Suprapubic skin (tissue), 4 donors: Measurements from ENCODE around the gene FAM219A. TPM values are rescaled to one million over a fixed set of nuclear protein-coding genes. Genes with fewer than 3 reads are reported as not detected.

Experiments used
- DNase-seq, 2 donors: peaks; one replicate each; pipeline ENCODE4 v3.0.0-alpha.2; 2019; ENCODE audit warnings: low spot score in 2 of 2
- H3K27ac ChIP-seq: fragments of 200-600 bp; sonication (generic); one replicate; pipeline ENCODE4 v1.5.1; 2019
- H3K27me3 ChIP-seq: fragments of 200-600 bp; sonication (generic); one replicate; pipeline ENCODE4 v1.5.1; 2019
- H3K36me3 ChIP-seq: fragments of 200-600 bp; sonication (generic); one replicate; pipeline ENCODE4 v1.5.1; 2019
- H3K4me1 ChIP-seq: fragments of 200-600 bp; sonication (generic); one replicate; pipeline ENCODE4 v1.5.1; 2019
- H3K4me3 ChIP-seq: fragments of 200-600 bp; sonication (generic); one replicate; pipeline ENCODE4 v1.5.1; 2019; ENCODE audit warnings: mild to moderate bottlenecking
- H3K9me3 ChIP-seq: fragments of 200-600 bp; sonication (generic); one replicate; pipeline ENCODE4 v1.5.1; 2019
- CTCF ChIP-seq, 2 donors: fragments of 200-600 bp in 1 of 2; fragments of 450-650 bp in 1 of 2; sonication (generic) in 1 of 2; IDR thresholded peaks; one replicate each; pipeline ENCODE4 v1.5.1; 2016 to 2019; ENCODE audit warnings: antibody characterized with exemption in 2 of 2, mild to moderate bottlenecking in 1 of 2, moderate library complexity in 1 of 2
- EP300 ChIP-seq: sonication (generic); formaldehyde crosslinking; IDR thresholded peaks from one replicate; pipeline ENCODE4 v1.6.1; 2017; ENCODE audit warnings: antibody characterized with exemption
- POLR2A ChIP-seq, 2 donors: fragments of 450-650 bp; IDR thresholded peaks; one replicate each; pipeline ENCODE4 v1.6.1; 2017; ENCODE audit warnings: antibody characterized with exemption in 2 of 2, mild to moderate bottlenecking in 2 of 2, moderate library complexity in 2 of 2
- POLR2AphosphoS5 ChIP-seq, 3 donors: sonication (generic); formaldehyde crosslinking; IDR thresholded peaks; one replicate each; pipeline ENCODE4 v1.6.1; 2017; ENCODE audit warnings: antibody characterized with exemption in 3 of 3
- WGBS: methylation state at CpG from one replicate; pipeline ENCODE4 v1.1.5; 2018; 5-methylcytosine and 5-hydroxymethylcytosine counted together
- total RNA-seq, 4 donors: library from RNA; depleted of rRNA; stranded (reverse); fragments of >200 nt; gene quantifications; one replicate each; pipeline ENCODE4 v1.1.0, GENCODE V29; 2016

FAM219A gene
- total RNA-seq, 4 donors from 2014 or later, result 12.6 to 17.0 (median 15.0) TPM

GRCh38 chr9:34406219-34406618 is 52.2 kb downstream of the FAM219A start:
- DNase-seq, result no peak
- Histone ChIP-seq H3K27me3 (no peaks in the 10 kb centered on the region), H3K9me3 (no peaks in the 10 kb centered on the region), H3K27ac (no peak overlapping the region), H3K4me1 (no peaks in the 10 kb centered on the region), H3K4me3 (no peak overlapping the region), H3K36me3 (peaks cover 23% of the 10 kb centered on the region)
- TF ChIP-seq POLR2AphosphoS5 (IDR thresholded peaks at IDR 0.05) (no peak), CTCF (IDR thresholded peaks at IDR 0.05) (no peak), EP300 (no peak), POLR2A (IDR thresholded peaks at IDR 0.05) (no peak)
- 87% methylated on average over 1 of the region's 1 CpG for WGBS

- Histone ChIP-seq H3K27me3 (no peaks in the 10 kb centered on the region), H3K4me1 (no peaks in the 10 kb centered on the region), H3K36me3 (peaks cover 28% of the 10 kb centered on the region), H3K27ac (no peak overlapping the region), H3K4me3 (no peak overlapping the region), H3K9me3 (no peaks in the 10 kb centered on the region)
- TF ChIP-seq EP300, result no peak
- no peak for TF ChIP-seq POLR2AphosphoS5 (IDR thresholded peaks at IDR 0.05)
- no peak for TF ChIP-seq POLR2A (IDR thresholded peaks at IDR 0.05)
- no peak for TF ChIP-seq CTCF (IDR thresholded peaks at IDR 0.05)
- no peak for DNase-seq
- whole genome bisulfite sequencing, result 93% methylated on average over 4 of the region's 7 CpGs
Observed at GRCh38 chr9:34405719-34406118, 52.7 kb downstream of the FAM219A start.

GRCh38 chr9:34403554-34404380 is 54.6 kb downstream of the FAM219A start:
- no peak overlapping the region for H3K27ac ChIP-seq
- no peaks in the 10 kb centered on the region for H3K9me3 ChIP-seq
- no peaks in the 10 kb centered on the region for H3K4me1 ChIP-seq
- no peak for DNase-seq
- no peaks in the 10 kb centered on the region for H3K27me3 ChIP-seq
- no peak overlapping the region for H3K4me3 ChIP-seq
- peaks cover 46% of the 10 kb centered on the region for H3K36me3 ChIP-seq
- TF ChIP-seq POLR2A (IDR thresholded peaks at IDR 0.05) (no peak), CTCF (IDR thresholded peaks at IDR 0.05) (peak; percentile 89 to 97), EP300 (no peak)

GRCh38 chr9:34400686-34401602 is 57.4 kb downstream of the FAM219A start:
- H3K36me3 ChIP-seq, result peaks cover 59% of the 10 kb centered on the region
- no peak overlapping the region for H3K4me3 ChIP-seq
- TF ChIP-seq EP300, result no peak
- TF ChIP-seq CTCF (IDR thresholded peaks at IDR 0.05), result no peak
- no peak for TF ChIP-seq POLR2A (IDR thresholded peaks at IDR 0.05)
- TF ChIP-seq POLR2AphosphoS5 (IDR thresholded peaks at IDR 0.05), result no peak
- WGBS, result 86% methylated on average over 31 of the region's 40 CpGs
- no peaks in the 10 kb centered on the region for H3K27me3 ChIP-seq
- no peak for DNase-seq
- no peaks in the 10 kb centered on the region for H3K4me1 ChIP-seq
- H3K9me3 ChIP-seq, result no peaks in the 10 kb centered on the region
- no peak overlapping the region for H3K27ac ChIP-seq

- H3K9me3 ChIP-seq, result no peaks in the 10 kb centered on the region
- no peaks in the 10 kb centered on the region for H3K4me1 ChIP-seq
- no peak for DNase-seq
- H3K36me3 ChIP-seq, result peaks cover 53% of the 10 kb centered on the region
- no peak overlapping the region for H3K4me3 ChIP-seq
- H3K27ac ChIP-seq, result no peak overlapping the region
- TF ChIP-seq EP300, result no peak
- TF ChIP-seq POLR2A (IDR thresholded peaks at IDR 0.05), result no peak
- no peak for TF ChIP-seq CTCF (IDR thresholded peaks at IDR 0.05)
- TF ChIP-seq POLR2AphosphoS5 (IDR thresholded peaks at IDR 0.05), result no peak
- WGBS, result 79% methylated on average over 12 of the region's 12 CpGs
- no peaks in the 10 kb centered on the region for H3K27me3 ChIP-seq
Observed at GRCh38 chr9:34400275-34400674, 58.1 kb downstream of the FAM219A start.
